ENCODE measurements around the gene BSG.

Gene BSG

GRCh38 chr19:585551-586110 is 13.2 kb downstream of the BSG start:
- Mint-ChIP-seq H3K36me3 (ENCODE audit: low read depth) (peaks cover 12% of the 10 kb centered on the region), H3K27ac (no peak overlapping the region), H3K27me3 (peaks cover 26% of the 10 kb centered on the region), H3K4me1 (ENCODE audit: low read depth) (peaks cover 11% of the 10 kb centered on the region), H3K9me3 (no peaks in the 10 kb centered on the region), H3K4me3 (no peak overlapping the region)
- DNase-seq = no peak

- no peaks in the 10 kb centered on the region for H3K36me3 Mint-ChIP-seq (ENCODE audit: low read depth)
- H3K27ac Mint-ChIP-seq = no peak overlapping the region
- peaks cover 47% of the 10 kb centered on the region for H3K27me3 Mint-ChIP-seq
- peaks cover 14% of the 10 kb centered on the region for H3K4me1 Mint-ChIP-seq (ENCODE audit: low read depth)
- H3K9me3 Mint-ChIP-seq = no peaks in the 10 kb centered on the region
- DNase-seq = peak; percentile 76
- H3K4me3 Mint-ChIP-seq = no peak overlapping the region
Observed at GRCh38 chr19:588093-588740, 15.8 kb downstream of the BSG start.

GRCh38 chr19:588741-589692 is 16.6 kb downstream of the BSG start:
- no peaks in the 10 kb centered on the region for H3K36me3 Mint-ChIP-seq (ENCODE audit: low read depth)
- H3K9me3 Mint-ChIP-seq = no peaks in the 10 kb centered on the region
- H3K27ac Mint-ChIP-seq = no peak overlapping the region
- peaks cover 12% of the 10 kb centered on the region for H3K4me1 Mint-ChIP-seq (ENCODE audit: low read depth)
- peaks cover 54% of the 10 kb centered on the region for H3K27me3 Mint-ChIP-seq
- H3K4me3 Mint-ChIP-seq = no peak overlapping the region
- DNase-seq = no peak

GRCh38 chr19:589693-590395 is 17.4 kb downstream of the BSG start, which contains the start of gene HCN2:
TSS of gene HCN2 (plus strand) at chr19:589881. CDS start at chr19:589946, 65 bp downstream.
- no peak for DNase-seq
- no peak within 1 kb of the TSS for H3K4me3 Mint-ChIP-seq
- H3K4me1 Mint-ChIP-seq (ENCODE audit: low read depth) = peaks cover 11% of the 10 kb centered on the region
- H3K27ac Mint-ChIP-seq = no peak within 1 kb of the TSS
- no peaks in the 10 kb centered on the region for H3K36me3 Mint-ChIP-seq (ENCODE audit: low read depth)
- H3K9me3 Mint-ChIP-seq = no peaks in the 10 kb centered on the region
- H3K27me3 Mint-ChIP-seq = peaks cover 54% of the 10 kb centered on the region

- H3K4me3 Mint-ChIP-seq = no peak overlapping the region
- H3K36me3 Mint-ChIP-seq (ENCODE audit: low read depth) = no peaks in the 10 kb centered on the region
- DNase-seq = peak; percentile 55
- H3K27me3 Mint-ChIP-seq = peaks cover 54% of the 10 kb centered on the region
- H3K27ac Mint-ChIP-seq = no peak overlapping the region
- no peaks in the 10 kb centered on the region for H3K9me3 Mint-ChIP-seq
- peaks cover 11% of the 10 kb centered on the region for H3K4me1 Mint-ChIP-seq (ENCODE audit: low read depth)
Observed at GRCh38 chr19:590396-590745, 18.0 kb downstream of the BSG start.

GRCh38 chr19:590750-591098 is 18.3 kb downstream of the BSG start:
- Mint-ChIP-seq H3K9me3 (no peaks in the 10 kb centered on the region), H3K36me3 (ENCODE audit: low read depth) (no peaks in the 10 kb centered on the region), H3K4me1 (ENCODE audit: low read depth) (peaks cover 11% of the 10 kb centered on the region), H3K27ac (no peak overlapping the region), H3K4me3 (no peak overlapping the region), H3K27me3 (peaks cover 54% of the 10 kb centered on the region)
- DNase-seq = no peak

- Mint-ChIP-seq H3K27ac (peak overlapping the region; percentile 44), H3K4me3 (no peak overlapping the region), H3K27me3 (peaks cover 50% of the 10 kb centered on the region), H3K36me3 (ENCODE audit: low read depth) (no peaks in the 10 kb centered on the region), H3K9me3 (no peaks in the 10 kb centered on the region), H3K4me1 (ENCODE audit: low read depth) (peaks cover 11% of the 10 kb centered on the region)
- no peak for DNase-seq
Observed at GRCh38 chr19:591099-591958, 18.9 kb downstream of the BSG start.

- H3K9me3 Mint-ChIP-seq = no peaks in the 10 kb centered on the region
- peaks cover 44% of the 10 kb centered on the region for H3K27me3 Mint-ChIP-seq
- H3K36me3 Mint-ChIP-seq (ENCODE audit: low read depth) = no peaks in the 10 kb centered on the region
- no peak overlapping the region for H3K4me3 Mint-ChIP-seq
- H3K4me1 Mint-ChIP-seq (ENCODE audit: low read depth) = peaks cover 11% of the 10 kb centered on the region
- DNase-seq = no peak
- no peak overlapping the region for H3K27ac Mint-ChIP-seq
Observed at GRCh38 chr19:592101-592500, 19.7 kb downstream of the BSG start.

- no peaks in the 10 kb centered on the region for H3K36me3 Mint-ChIP-seq (ENCODE audit: low read depth)
- no peak for DNase-seq
- no peak overlapping the region for H3K27ac Mint-ChIP-seq
- H3K27me3 Mint-ChIP-seq = peaks cover 41% of the 10 kb centered on the region
- no peaks in the 10 kb centered on the region for H3K9me3 Mint-ChIP-seq
- H3K4me3 Mint-ChIP-seq = no peak overlapping the region
- peaks cover 9% of the 10 kb centered on the region for H3K4me1 Mint-ChIP-seq (ENCODE audit: low read depth)
Observed at GRCh38 chr19:593055-593454, 20.7 kb downstream of the BSG start.

- H3K27ac Mint-ChIP-seq = no peak overlapping the region
- H3K27me3 Mint-ChIP-seq = peaks cover 38% of the 10 kb centered on the region
- H3K4me3 Mint-ChIP-seq = no peak overlapping the region
Observed at GRCh38 chr19:593505-593904, 21.1 kb downstream of the BSG start.

GRCh38 chr19:594265-594870 is 22.0 kb downstream of the BSG start:
- Mint-ChIP-seq H3K4me3 (no peak overlapping the region), H3K9me3 (no peaks in the 10 kb centered on the region)

More at GRCh38 chr19:593505-593904, 21.1 kb downstream of the BSG start:
- Mint-ChIP-seq H3K9me3 (no peaks in the 10 kb centered on the region), H3K4me1 (ENCODE audit: low read depth) (peaks cover 7% of the 10 kb centered on the region), H3K36me3 (ENCODE audit: low read depth) (no peaks in the 10 kb centered on the region)
- DNase-seq = no peak

GRCh38 chr19:595326-596262 is 23.2 kb downstream of the BSG start:
- Mint-ChIP-seq H3K4me3 (no peak overlapping the region), H3K36me3 (ENCODE audit: low read depth) (no peaks in the 10 kb centered on the region), H3K27me3 (peaks cover 28% of the 10 kb centered on the region), H3K4me1 (ENCODE audit: low read depth) (peaks cover 3% of the 10 kb centered on the region), H3K27ac (no peak overlapping the region), H3K9me3 (no peaks in the 10 kb centered on the region)
- DNase-seq = no peak

More at GRCh38 chr19:594265-594870, 22.0 kb downstream of the BSG start:
- Mint-ChIP-seq H3K27ac (no peak overlapping the region), H3K4me1 (ENCODE audit: low read depth) (peaks cover 3% of the 10 kb centered on the region), H3K27me3 (peaks cover 30% of the 10 kb centered on the region), H3K36me3 (ENCODE audit: low read depth) (no peaks in the 10 kb centered on the region)
- DNase-seq = no peak

- Mint-ChIP-seq H3K4me3 (no peak overlapping the region), H3K9me3 (no peaks in the 10 kb centered on the region)
Observed at GRCh38 chr19:596263-596655, 23.9 kb downstream of the BSG start.

More at GRCh38 chr19:596263-596655, 23.9 kb downstream of the BSG start:
- no peak overlapping the region for H3K27ac Mint-ChIP-seq
- DNase-seq = no peak
- H3K4me1 Mint-ChIP-seq (ENCODE audit: low read depth) = peaks cover under 1% of the 10 kb centered on the region
- peaks cover 25% of the 10 kb centered on the region for H3K27me3 Mint-ChIP-seq
- H3K36me3 Mint-ChIP-seq (ENCODE audit: low read depth) = no peaks in the 10 kb centered on the region

Measured in activated T-cell treated with anti-CD3 and anti-CD28 coated beads, Interleukin-2, amount 50 U/mL, for 24 hours (primary cell).